ENCODE results near the gene UNK. TPM values are rescaled to one million over a fixed set of nuclear protein-coding genes. Genes with fewer than 3 reads are reported as not detected.
A peak's percentile ranks its signal among the peaks of the same experiment; 100 is the strongest.

UNK gene
- total RNA-seq, 2 experiments from 2014 or later: 19.1 to 21.4 TPM

- no peak overlapping the region for H3K27ac Mint-ChIP-seq
- H3K4me3 Mint-ChIP-seq: no peak overlapping the region
- CTCF ChIA-PET: interaction anchor here (0.6 to 8.6 kb wide), 38 partner anchors 10 to 324 kb away, joined by 3 to 166 read pairs (median 5); partner anchors contain the start of genes GALK1, RECQL5, SAP30BP and SMIM5
- no peaks in the 10 kb centered on the region for H3K9me3 Mint-ChIP-seq
- no peak for DNase-seq
- intact Hi-C loops (cut with micrococcal nuclease): loop anchor here (1.0 to 2.0 kb wide), 3 partner anchors 73 to 115 kb away; partner anchors contain the start of genes RECQL5, SAP30BP and SMIM5
- H3K36me3 Mint-ChIP-seq (ENCODE audit: low read depth): no peaks in the 10 kb centered on the region
- H3K4me1 Mint-ChIP-seq (ENCODE audit: low read depth): peaks cover 9% of the 10 kb centered on the region
- H3K27me3 Mint-ChIP-seq (ENCODE audit: low read depth): no peaks in the 10 kb centered on the region
These were observed 35.9 kb upstream of the UNK start for GRCh38 chr17:75748706-75749105.

GRCh38 chr17:75749545-75750389 lies 34.8 kb upstream of the UNK start:
- H3K27ac Mint-ChIP-seq: peak overlapping the region; percentile 18
- H3K9me3 Mint-ChIP-seq: no peaks in the 10 kb centered on the region
- no peaks in the 10 kb centered on the region for H3K36me3 Mint-ChIP-seq (ENCODE audit: low read depth)
- intact Hi-C loops (cut with micrococcal nuclease): loop anchor here (1.0 to 10.0 kb wide), 6 partner anchors 83 to 323 kb away; partner anchors contain the start of genes CASKIN2, CDK3, MYO15B and RECQL5
- H3K27me3 Mint-ChIP-seq (ENCODE audit: low read depth): no peaks in the 10 kb centered on the region
- H3K4me1 Mint-ChIP-seq (ENCODE audit: low read depth): peaks cover 14% of the 10 kb centered on the region
- CTCF ChIA-PET: interaction anchor here (0.6 to 8.6 kb wide), 38 partner anchors 9 to 1458 kb away, joined by 3 to 166 read pairs (median 4); partner anchors contain the start of genes GALK1, MYO15B and SMIM5
- H3K4me3 Mint-ChIP-seq: no peak overlapping the region
- peak; percentile 92 for DNase-seq

- Mint-ChIP-seq H3K27ac (no peak overlapping the region), H3K27me3 (ENCODE audit: low read depth) (no peaks in the 10 kb centered on the region), H3K4me1 (ENCODE audit: low read depth) (peaks cover 17% of the 10 kb centered on the region), H3K9me3 (no peaks in the 10 kb centered on the region), H3K36me3 (ENCODE audit: low read depth) (no peaks in the 10 kb centered on the region), H3K4me3 (no peak overlapping the region)
- intact Hi-C loops (cut with micrococcal nuclease): loop anchor here (1.0 to 10.0 kb wide), 5 partner anchors 150 to 325 kb away; partner anchors contain the start of genes CASKIN2, CDK3, MYO15B and TSEN54
- DNase-seq: no peak
- CTCF ChIA-PET: interaction anchor here (0.5 to 8.6 kb wide), 23 partner anchors 8 to 326 kb away, joined by 3 to 166 read pairs (median 4); partner anchors contain the start of genes GALK1, ITGB4 and SMIM5
These were observed 33.8 kb upstream of the UNK start for GRCh38 chr17:75750661-75751423.

GRCh38 chr17:75751676-75752404 lies 32.8 kb upstream of the UNK start:
- Mint-ChIP-seq H3K4me3 (no peak overlapping the region), H3K36me3 (ENCODE audit: low read depth) (no peaks in the 10 kb centered on the region), H3K27me3 (ENCODE audit: low read depth) (no peaks in the 10 kb centered on the region), H3K9me3 (no peaks in the 10 kb centered on the region), H3K27ac (no peak overlapping the region), H3K4me1 (ENCODE audit: low read depth) (peaks cover 17% of the 10 kb centered on the region)
- no peak for DNase-seq
- CTCF ChIA-PET: interaction anchor here (0.6 to 8.6 kb wide), 13 partner anchors 12 to 151 kb away, joined by 3 to 166 read pairs (median 13); partner anchors contain the start of genes GALK1 and SMIM5
- intact Hi-C loops (cut with micrococcal nuclease): loop anchor here (5.0 to 10.0 kb wide), 3 partner anchors 165 to 253 kb away; partner anchors contain the start of genes CASKIN2, CDK3, MYO15B and TSEN54

GRCh38 chr17:75752405-75752709 lies 32.2 kb upstream of the UNK start:
- intact Hi-C loops (cut with micrococcal nuclease): loop anchor here (5.0 to 10.0 kb wide), 3 partner anchors 165 to 252 kb away; partner anchors contain the start of genes CASKIN2, CDK3, MYO15B and TSEN54
- no peaks in the 10 kb centered on the region for H3K9me3 Mint-ChIP-seq
- no peak for DNase-seq
- H3K4me1 Mint-ChIP-seq (ENCODE audit: low read depth): peaks cover 17% of the 10 kb centered on the region
- no peaks in the 10 kb centered on the region for H3K27me3 Mint-ChIP-seq (ENCODE audit: low read depth)
- no peak overlapping the region for H3K27ac Mint-ChIP-seq
- CTCF ChIA-PET: interaction anchor here (1.3 to 8.6 kb wide), 10 partner anchors 12 to 122 kb away, joined by 4 to 127 read pairs (median 12); partner anchors contain the start of genes GALK1 and SMIM5
- H3K4me3 Mint-ChIP-seq: no peak overlapping the region
- no peaks in the 10 kb centered on the region for H3K36me3 Mint-ChIP-seq (ENCODE audit: low read depth)

- H3K4me3 Mint-ChIP-seq: peak overlapping the region; percentile 36
- no peak overlapping the region for H3K27ac Mint-ChIP-seq
- H3K9me3 Mint-ChIP-seq: no peaks in the 10 kb centered on the region
- no peaks in the 10 kb centered on the region for H3K27me3 Mint-ChIP-seq (ENCODE audit: low read depth)
- intact Hi-C loops (cut with micrococcal nuclease): loop anchor here (5.0 to 10.0 kb wide), 3 partner anchors 166 to 252 kb away; partner anchors contain the start of genes CASKIN2, CDK3, MYO15B and TSEN54
- no peaks in the 10 kb centered on the region for H3K36me3 Mint-ChIP-seq (ENCODE audit: low read depth)
- CTCF ChIA-PET: interaction anchor here (0.7 to 8.6 kb wide), 39 partner anchors 11 to 324 kb away, joined by 3 to 127 read pairs (median 4); partner anchors contain the start of genes GALK1, RECQL5 and SMIM5
- no peak for DNase-seq
- H3K4me1 Mint-ChIP-seq (ENCODE audit: low read depth): peaks cover 14% of the 10 kb centered on the region
These were observed 31.6 kb upstream of the UNK start for GRCh38 chr17:75752802-75753513.

- H3K36me3 Mint-ChIP-seq (ENCODE audit: low read depth): no peaks in the 10 kb centered on the region
- no peaks in the 10 kb centered on the region for H3K27me3 Mint-ChIP-seq (ENCODE audit: low read depth)
- no peaks in the 10 kb centered on the region for H3K9me3 Mint-ChIP-seq
- CTCF ChIA-PET: interaction anchor here (0.5 to 8.6 kb wide), 41 partner anchors 10 to 573 kb away, joined by 3 to 127 read pairs (median 4); partner anchors contain the start of genes GALK1, RECQL5 and SMIM5
- intact Hi-C loops (cut with micrococcal nuclease): loop anchor here (5.0 to 10.0 kb wide), 3 partner anchors 166 to 251 kb away; partner anchors contain the start of genes CASKIN2, CDK3, MYO15B and TSEN54
- peak; percentile 67 for DNase-seq
- H3K4me1 Mint-ChIP-seq (ENCODE audit: low read depth): peaks cover 14% of the 10 kb centered on the region
- H3K27ac Mint-ChIP-seq: no peak overlapping the region
- peak overlapping the region; percentile 36 for H3K4me3 Mint-ChIP-seq
These were observed 30.9 kb upstream of the UNK start for GRCh38 chr17:75753514-75754377.

- H3K9me3 Mint-ChIP-seq: no peaks in the 10 kb centered on the region
- H3K27ac Mint-ChIP-seq: peak overlapping the region; percentile 33
- intact Hi-C loops (cut with micrococcal nuclease): loop anchor here (5.0 to 10.0 kb wide), 3 partner anchors 167 to 250 kb away; partner anchors contain the start of genes CASKIN2, CDK3, MYO15B and TSEN54
- peaks cover 13% of the 10 kb centered on the region for H3K4me1 Mint-ChIP-seq (ENCODE audit: low read depth)
- H3K36me3 Mint-ChIP-seq (ENCODE audit: low read depth): peaks cover 1% of the 10 kb centered on the region
- CTCF ChIA-PET: interaction anchor here (1.3 to 8.6 kb wide), 8 partner anchors 10 to 121 kb away, joined by 5 to 76 read pairs (median 11); partner anchors contain the start of genes GALK1 and SMIM5
- no peaks in the 10 kb centered on the region for H3K27me3 Mint-ChIP-seq (ENCODE audit: low read depth)
- no peak for DNase-seq
- H3K4me3 Mint-ChIP-seq: peak overlapping the region; percentile 13
These were observed 30.0 kb upstream of the UNK start for GRCh38 chr17:75754378-75755204.

GRCh38 chr17:75755205-75755901 lies 29.3 kb upstream of the UNK start:
- no peaks in the 10 kb centered on the region for H3K27me3 Mint-ChIP-seq (ENCODE audit: low read depth)
- peaks cover 7% of the 10 kb centered on the region for H3K4me1 Mint-ChIP-seq (ENCODE audit: low read depth)
- no peak overlapping the region for H3K27ac Mint-ChIP-seq
- CTCF ChIA-PET: interaction anchor here (0.6 to 1.5 kb wide), 3 partner anchors 9 to 106 kb away, joined by 3 to 4 read pairs (median 3); no protein-coding TSS in a partner anchor
- H3K9me3 Mint-ChIP-seq: no peaks in the 10 kb centered on the region
- intact Hi-C loops (cut with micrococcal nuclease): loop anchor here (10.0 kb wide), 1 partner anchor 249 kb away; the partner anchor contains the start of gene CDK3
- H3K36me3 Mint-ChIP-seq (ENCODE audit: low read depth): peaks cover 1% of the 10 kb centered on the region
- DNase-seq: no peak
- H3K4me3 Mint-ChIP-seq: no peak overlapping the region
